GM18951 (cell line): ENCODE results near the gene FTO.
"Not testable (repeated sequence)": the region's sequence is repeated elsewhere in the genome, so short reads cannot be mapped to it uniquely, and the experiment has no call there.

Source experiments
- POLR2A ChIP-seq: IDR thresholded peaks from 4 replicates; pipeline ENCODE4 v1.6.1; 2011; ENCODE audit warnings: mild to moderate bottlenecking; ENCODE audit not compliant: insufficient read length, insufficient read depth; ENCODE audit errors: extremely low read depth
- in situ Hi-C: fragments of 300-500 bp; cut with MboI; formaldehyde crosslinking; loops from one replicate; pipeline ENCODE4 v1.12.0; 2022; ENCODE audit warnings: low sequenced_read_pairs, mixed read lengths, inconsistent platforms; ENCODE audit not compliant: unreplicated experiment

The FTO gene

GRCh38 chr16:53703590-53704444 lies at the start of gene FTO, which contains the start of gene RPGRIP1L:
Gene FTO (plus strand): TSS chr16:53704156.
Gene RPGRIP1L (minus strand): TSS chr16:53703859. CDS start chr16:53700723, 3,136 bp downstream.
- peak; percentile 54 for TF ChIP-seq POLR2A

GRCh38 chr16:53654946-53655345 lies 49.0 kb upstream of the FTO start:
- TF ChIP-seq POLR2A: no peak
- in situ Hi-C loops: no loop called here

More at GRCh38 chr16:53703590-53704444, at the start of gene FTO, which contains the start of gene RPGRIP1L:
- in situ Hi-C loops: no loop called here

- no peak for TF ChIP-seq POLR2A
- in situ Hi-C loops: no loop called here
Observed at GRCh38 chr16:53662072-53662471, 41.9 kb upstream of the FTO start.

DNA sequence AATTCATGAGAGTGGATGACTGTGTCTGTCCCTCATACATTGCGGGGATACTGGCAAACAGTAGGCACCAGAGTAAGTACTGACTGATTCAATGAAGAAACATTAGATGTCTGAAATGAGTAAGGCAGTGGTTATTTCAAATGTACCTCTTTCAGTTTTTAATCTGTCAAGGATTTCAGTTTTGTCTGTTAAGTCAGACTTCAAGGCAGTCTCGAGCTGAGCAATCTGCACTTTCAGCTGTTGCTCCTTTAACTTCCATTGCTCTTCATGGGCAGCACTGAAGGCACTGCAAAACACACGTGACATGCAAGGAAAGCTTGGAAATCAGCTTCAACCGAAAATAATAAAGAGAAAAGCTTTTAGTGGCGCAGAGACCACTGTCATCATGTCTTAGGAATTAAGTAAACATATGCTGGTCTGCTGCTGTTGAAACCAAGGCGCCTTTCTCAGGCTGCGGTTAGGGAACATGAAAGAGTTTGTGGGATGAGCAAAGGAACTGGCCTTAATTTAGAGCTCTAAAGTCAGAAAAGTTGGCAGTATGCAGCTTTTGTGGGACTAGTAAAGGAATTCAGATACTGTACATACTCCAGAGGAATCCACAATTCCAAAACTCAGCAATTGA lies 39.1 kb upstream of the FTO start:
- TF ChIP-seq POLR2A: no peak
- in situ Hi-C loops: no loop called here

DNA sequence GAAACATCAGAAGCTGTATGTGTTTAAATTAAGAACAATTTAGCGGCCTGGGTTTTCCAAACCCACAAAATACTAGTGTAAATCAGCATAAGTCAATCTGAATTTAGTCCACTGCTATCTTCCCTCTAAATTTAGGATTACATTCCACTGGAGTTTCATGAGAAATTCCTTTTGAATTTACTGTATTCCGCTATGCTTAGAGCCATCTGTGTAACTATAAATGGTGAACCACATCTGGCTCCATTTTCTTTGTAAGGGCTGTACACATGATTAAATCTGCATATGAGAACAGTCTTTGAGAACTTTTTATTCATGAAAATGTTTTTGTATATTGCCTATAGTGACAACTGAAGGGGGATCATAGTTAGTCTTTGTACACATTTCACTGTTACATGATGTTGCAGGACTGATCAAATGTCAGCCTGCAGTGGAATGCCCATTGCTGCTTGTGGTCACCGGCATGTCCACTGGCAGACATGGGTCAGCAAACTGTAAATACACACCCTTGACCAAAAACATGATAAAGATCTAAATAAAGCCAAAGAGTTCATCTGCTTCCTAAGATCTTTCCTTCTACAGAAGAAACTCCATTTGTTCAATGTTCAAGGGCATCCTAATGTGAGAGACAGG lies 37.1 kb upstream of the FTO start:
- in situ Hi-C loops: no loop called here
- TF ChIP-seq POLR2A: no peak

- in situ Hi-C loops: no loop called here
- no peak for TF ChIP-seq POLR2A
Observed at GRCh38 chr16:53668869-53669268, 35.1 kb upstream of the FTO start.

GRCh38 chr16:53672461-53672860 lies 31.5 kb upstream of the FTO start:
- no peak for TF ChIP-seq POLR2A
- in situ Hi-C loops: no loop called here

GRCh38 chr16:53673189-53673588 lies 30.8 kb upstream of the FTO start:
- no peak for TF ChIP-seq POLR2A
- in situ Hi-C loops: no loop called here

DNA sequence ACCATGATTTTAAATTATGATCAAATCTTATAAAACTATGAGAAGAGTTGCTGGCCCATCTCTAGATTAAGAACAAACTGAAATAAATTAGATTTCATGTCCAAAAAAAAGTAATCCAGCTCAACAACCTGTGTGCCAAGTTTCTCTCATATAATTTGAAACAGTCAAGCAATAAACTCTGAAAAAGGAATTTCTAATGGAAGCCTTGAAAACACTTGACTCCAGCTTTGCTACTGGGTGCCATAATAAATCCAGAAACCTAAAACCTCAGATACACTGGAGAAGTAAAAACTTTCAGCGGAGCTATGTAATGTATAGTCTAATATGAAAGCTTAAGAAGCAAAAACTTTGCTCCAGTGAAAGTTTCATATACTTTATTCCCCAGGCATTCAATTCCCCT lies 25.8 kb upstream of the FTO start:
- in situ Hi-C loops: no loop called here

DNA sequence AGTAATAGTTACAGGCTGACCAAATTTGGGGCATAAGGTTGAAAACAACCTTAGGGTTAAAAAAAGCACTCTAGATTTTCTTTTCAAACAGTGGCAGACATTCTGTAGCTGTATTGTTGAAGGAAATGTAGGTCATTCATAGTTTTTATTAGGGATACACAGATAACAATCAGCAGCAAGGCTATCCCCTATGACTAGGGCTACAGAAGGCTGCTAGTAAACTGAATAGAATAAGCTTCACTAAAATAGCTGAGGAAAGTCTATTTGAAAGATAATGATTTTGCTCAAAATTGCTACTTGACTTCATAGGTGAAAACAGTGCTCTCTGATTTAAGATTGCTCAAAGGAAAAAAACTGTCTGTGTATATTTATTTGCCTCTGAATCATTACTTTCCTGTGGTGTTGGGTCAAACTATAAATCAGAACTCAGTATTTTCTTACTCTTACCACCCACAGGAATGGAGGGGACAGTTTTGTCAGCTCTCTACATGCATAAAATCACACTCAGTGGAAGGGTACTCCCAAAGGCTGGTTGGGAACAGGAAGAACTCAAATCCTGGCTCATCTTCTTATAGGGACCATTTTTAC lies 25.1 kb upstream of the FTO start:
- in situ Hi-C loops: no loop called here
- no peak for TF ChIP-seq POLR2A

More for the DNA sequence above, 25.8 kb upstream of the FTO start:
- no peak for TF ChIP-seq POLR2A

DNA sequence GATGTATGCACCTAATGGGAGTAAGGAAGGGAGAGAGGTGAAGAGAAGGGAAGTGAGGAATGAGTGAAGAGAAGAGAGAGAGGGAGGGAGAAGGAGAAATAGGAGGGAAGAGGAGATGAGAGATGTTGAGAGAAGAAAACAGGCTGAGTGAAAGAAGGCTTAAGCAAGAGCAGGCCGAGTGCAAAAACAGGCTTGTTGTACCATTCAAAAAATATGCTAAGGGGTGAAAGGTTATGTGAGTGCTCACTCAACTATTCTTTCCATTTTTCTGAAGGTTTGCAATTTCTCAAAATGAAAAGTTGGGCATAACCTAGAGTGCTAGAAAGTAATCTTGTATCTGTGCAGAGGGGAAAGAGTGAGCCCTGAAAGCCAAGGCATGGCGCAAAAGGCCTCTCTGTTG lies 23.2 kb upstream of the FTO start:
- TF ChIP-seq POLR2A: no peak
- in situ Hi-C loops: no loop called here

DNA sequence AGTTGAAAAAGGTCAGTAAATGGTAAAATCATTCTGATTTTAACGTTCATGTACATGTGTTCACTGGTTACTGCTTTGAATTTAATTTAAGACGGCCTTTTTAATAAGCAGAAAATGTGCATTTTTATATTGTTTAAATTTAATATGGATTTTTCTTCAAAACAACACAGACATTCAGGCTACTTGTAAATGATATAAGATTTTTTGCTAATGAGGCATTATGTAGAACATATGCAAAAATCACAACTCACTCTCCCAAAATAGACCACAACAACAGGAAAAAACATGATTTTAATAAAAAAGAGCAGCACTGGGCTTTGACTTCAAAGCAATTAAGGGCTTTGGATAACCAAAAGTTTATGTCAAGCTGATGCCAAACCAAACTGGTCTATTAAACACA lies 22.6 kb upstream of the FTO start:
- no peak for TF ChIP-seq POLR2A
- in situ Hi-C loops: no loop called here

- in situ Hi-C loops: not testable (repeated sequence)
Observed at GRCh38 chr16:53685334-53685733, 18.6 kb upstream of the FTO start.
